T-helper 22 cell (primary cell): ENCODE data around the gene GTF2H4.
"Not testable (repeated sequence)": the region's sequence is repeated elsewhere in the genome, so short reads cannot be mapped to it uniquely, and the experiment has no call there.

Experiments used
- DNase-seq: peaks from one replicate; pipeline ENCODE4 v3.0.0-alpha.2; 2020; ENCODE audit warnings: low read depth

GTF2H4 gene

DNA sequence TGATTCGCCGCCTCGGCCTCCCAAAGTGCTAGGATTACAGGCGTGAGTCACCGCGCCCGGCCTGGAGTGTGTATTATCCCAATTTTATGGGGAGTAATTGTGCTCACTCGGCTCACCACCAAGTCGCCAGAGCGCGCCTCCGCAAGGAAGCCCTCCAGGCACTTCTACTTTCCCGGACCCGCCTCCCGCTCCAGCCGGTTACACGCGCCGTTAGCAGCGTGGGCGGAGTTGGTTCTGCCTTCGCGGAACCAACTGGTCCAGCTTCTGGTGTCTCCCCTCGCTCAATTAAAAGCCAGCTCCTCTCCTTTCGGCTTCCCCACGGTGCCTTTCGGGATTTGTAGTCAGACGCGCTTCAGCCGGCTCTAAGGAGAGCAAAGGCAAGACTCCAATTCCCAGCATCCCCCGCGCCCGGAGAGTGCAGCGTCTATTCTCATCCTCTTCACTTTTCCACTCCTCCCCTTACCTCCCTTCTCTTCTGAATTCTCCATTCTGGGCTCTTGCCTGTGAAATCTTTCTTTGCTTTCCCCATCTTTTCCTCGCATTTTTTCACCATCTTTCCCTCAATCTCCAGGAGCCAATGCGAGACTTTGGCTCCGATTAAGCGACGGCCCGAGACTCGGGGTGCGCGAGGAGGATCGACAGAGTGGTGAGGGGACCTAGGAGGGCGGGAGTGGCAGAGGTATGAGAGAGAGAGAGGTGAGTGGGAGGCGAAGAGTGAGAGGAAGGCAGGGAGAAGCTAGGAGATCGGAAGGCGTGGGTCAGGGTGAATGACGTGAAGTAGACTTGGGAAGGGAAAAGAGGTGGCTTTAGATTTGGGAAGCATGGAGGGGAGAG, at the start of gene GTF2H4:
GTF2H4 (plus strand) TSS at position 450 of the 834 bp plus-strand sequence.
- DNase-seq, result peak; percentile 94

GRCh38 chr6:30859726-30860125, 48.3 kb upstream of the GTF2H4 start:
- not testable (repeated sequence) for DNase-seq

GRCh38 chr6:30861257-30862048, 46.6 kb upstream of the GTF2H4 start:
- no peak for DNase-seq

DNA sequence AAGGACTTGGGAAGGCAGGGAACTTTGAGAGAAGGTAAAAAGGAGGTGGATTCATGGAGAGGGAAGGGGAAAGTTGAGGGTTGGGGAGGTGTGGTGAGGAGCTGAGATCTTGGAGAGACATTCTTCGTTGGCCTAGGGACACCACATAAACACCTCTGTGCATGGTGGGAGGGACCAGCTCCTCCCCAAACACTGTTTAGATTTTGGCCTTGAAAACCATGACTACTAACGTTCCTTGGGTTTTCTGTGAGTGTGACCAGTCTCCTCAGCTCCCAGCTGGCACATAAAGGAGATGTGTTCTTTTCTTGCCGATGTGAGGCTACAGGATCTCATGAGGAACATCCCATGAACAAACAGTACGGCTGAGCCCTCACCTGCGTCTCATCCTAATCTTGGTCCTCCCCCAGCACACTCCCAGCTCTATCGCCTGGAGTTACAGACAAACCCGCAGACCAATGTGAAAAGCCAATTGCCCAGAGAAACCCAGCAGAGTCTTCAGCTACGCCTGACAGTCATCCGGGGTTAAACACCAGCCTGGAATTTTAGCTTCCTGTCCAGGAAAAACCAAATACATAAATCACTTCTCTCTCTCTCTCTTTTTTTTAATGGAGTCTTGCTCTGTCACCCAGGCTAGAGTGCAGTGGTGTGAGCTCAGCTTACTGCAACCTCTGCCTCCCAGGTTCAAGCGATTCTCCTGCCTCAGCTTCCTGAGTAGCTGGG, 45.7 kb upstream of the GTF2H4 start:
- DNase-seq, result no peak

GRCh38 chr6:30864325-30864724, 43.7 kb upstream of the GTF2H4 start:
- no peak for DNase-seq

GRCh38 chr6:30869241-30869749, 38.7 kb upstream of the GTF2H4 start:
- DNase-seq, result not testable (repeated sequence)

- no peak for DNase-seq
Observed at GRCh38 chr6:30870546-30870945, 37.5 kb upstream of the GTF2H4 start.

GRCh38 chr6:30871592-30872183, 36.3 kb upstream of the GTF2H4 start:
- DNase-seq, result no peak

DNA sequence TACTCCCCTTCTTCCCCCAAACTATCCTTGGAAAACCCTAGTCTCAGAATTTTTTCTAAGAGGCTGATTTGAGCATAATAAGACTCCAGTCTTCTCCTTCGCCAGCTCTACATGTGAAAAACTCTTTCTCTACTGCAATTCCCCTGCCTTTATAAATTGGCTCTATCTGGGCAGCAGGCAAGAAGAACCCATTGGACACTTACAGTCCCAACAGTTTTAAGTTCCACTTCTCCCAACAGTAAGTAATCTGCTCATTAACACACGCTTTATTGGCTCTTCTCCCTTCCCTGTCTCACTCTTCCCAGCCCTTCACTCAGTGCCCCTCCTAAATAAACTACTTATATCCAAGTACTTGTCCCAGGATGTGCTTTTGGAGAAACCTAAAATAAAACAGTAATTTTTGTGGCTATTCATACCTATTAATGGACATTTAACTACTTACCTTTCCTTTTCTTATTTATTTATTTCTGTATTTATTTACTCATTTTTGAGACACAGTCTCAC, 34.8 kb upstream of the GTF2H4 start:
- DNase-seq, result no peak

- DNase-seq, result not testable (repeated sequence)
Observed at GRCh38 chr6:30873795-30874194, 34.2 kb upstream of the GTF2H4 start.

GRCh38 chr6:30875244-30876038, 32.6 kb upstream of the GTF2H4 start:
- no peak for DNase-seq

DNA sequence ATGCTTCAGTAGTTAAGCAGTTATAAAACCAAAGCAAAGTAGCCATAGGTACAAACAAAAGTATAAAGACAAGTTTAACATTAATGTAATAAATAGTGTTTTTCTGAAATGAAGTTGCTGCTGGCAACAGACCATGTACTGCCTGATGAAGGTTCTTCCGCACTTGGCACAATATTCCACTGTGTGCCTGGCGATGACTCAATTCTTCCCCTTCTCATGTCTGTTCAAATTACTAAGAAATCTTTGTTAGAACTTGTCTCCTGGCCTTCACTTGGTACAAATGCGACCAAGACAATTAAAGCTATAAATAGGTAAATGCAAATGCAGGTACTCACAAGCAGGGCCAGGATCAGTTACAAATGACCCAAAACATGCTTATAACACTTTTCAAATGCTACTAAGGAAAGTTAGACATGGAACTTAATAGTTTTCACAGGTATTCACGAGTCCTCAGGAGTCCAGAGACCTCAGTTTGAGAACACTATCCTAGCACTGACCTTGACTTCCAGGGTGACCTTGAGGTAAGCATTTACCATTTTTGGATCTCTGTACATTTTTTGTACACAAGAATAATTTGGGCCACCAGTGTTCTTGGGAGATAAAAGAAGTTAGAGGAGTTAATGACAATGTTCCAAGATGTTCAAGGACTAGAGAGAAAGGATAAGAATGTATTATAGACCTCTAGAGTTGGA, 31.8 kb upstream of the GTF2H4 start:
- no peak for DNase-seq

GRCh38 chr6:30877419-30878262, 30.4 kb upstream of the GTF2H4 start:
- DNase-seq, result peak; percentile 34

DNA sequence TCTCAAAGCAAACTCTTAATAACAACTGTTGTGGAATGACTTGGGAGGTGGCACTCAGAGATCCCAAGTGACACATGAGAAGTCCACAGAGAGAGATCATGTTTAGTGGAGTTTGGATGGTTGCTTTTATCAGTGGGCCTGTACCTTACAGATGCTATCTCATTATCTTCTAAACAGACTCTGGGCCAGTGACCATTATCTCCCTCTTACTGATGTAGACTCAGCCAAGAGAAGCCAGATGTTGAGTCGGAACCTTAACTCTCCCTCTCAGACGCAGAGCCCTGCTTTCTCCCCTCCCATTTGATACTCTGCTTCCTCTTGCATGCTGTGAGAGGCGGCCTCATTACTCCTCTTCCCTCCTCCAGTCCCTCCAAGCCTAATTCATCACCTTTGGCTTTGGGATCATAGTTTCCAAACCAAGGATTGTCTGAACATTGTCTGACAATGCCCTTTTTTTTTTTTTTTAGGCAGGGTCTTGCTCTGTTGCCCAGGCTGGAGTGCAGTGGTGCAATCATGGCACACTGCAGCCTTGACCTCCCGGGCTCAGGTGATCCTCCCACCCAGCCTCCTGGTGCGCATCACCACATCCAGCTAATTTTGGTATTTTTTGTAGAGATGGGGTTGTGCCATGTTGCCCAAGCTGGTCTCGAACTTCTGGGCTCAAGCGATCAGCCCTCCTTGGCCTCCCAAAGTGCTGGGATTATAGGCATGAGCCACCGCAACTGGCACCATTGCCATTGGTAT, 28.2 kb upstream of the GTF2H4 start:
- DNase-seq, result no peak

DNA sequence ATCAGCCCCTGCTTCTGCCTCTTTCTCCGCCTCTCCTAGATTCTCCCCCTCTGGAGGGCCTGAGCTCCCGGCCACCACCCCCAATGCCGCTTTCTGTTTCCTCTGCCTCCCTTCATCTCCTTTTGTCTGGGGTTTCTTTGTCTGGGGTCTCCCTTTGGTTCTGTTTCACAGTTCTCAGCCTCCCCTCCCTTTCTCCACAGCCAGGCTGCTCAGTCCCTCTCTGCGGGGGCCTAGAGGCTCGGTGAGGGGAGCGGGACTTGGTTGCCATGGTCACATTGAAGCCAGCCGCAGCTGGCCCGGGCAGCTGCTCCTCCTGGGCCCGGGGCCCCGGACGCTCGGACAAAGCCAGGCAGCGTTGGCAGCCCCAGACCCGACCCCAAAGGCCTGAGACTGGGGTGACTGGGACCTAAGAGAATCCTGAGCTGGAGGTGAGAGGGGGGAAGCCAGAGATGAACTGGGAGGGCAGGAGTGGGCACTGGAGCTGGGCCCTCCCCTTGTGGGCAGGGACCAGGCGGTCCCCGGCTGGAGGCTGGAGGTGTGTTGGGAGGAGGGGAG, 27.2 kb upstream of the GTF2H4 start:
- no peak for DNase-seq

DNA sequence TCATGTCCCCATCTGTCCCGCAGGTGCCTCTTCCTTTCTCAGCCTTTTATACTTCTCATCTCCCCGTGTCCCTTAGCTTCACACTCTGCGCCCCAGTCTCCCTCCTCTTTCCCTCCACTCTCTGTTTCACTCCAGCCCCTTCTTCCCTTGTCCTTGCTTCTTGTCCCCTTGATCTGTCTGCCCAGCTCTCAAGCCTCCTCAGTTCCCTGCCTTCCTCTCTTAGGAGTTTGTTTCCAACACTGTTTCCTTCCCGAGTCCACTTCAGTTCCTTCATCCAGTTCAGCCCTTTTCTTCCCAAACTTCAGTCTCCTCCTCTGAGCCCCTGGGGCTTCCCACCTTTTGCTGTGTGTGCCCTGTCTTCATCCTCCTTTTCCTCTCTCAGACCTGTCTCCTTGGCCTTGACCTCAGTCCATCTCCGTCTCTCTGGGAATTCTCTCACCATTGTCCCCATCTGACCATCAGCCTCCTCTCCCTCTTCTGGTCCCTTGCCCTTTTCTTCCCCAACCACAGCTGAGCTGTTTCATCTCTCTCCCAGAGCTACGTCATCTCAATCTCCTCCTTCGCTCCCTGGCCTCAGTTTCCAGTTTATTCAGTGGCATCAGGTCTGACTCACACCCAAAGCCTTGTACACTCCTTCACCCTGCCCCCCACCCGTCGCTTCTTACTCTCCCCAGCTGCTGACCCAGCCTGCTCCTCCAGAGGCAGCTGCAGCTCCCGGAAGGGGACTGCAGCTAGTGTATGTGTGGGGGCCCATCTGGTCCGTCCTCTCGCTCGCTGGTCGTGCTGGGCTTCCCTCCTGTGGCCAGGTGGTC, 26.4 kb upstream of the GTF2H4 start:
- DNase-seq, result no peak

GRCh38 chr6:30882204-30882758, 25.7 kb upstream of the GTF2H4 start:
- DNase-seq, result no peak
